Measurements from ENCODE around the gene SALL1.

Gene SALL1

GRCh38 chr16:51159865-51160264, 8.8 kb upstream of the SALL1 start:
- in situ Hi-C loops (cut with MboI; ENCODE audit: low sequenced_read_pairs, unreplicated experiment), result no loop called here
- TF ChIP-seq CTCF (IDR thresholded peaks at IDR 0.05; ENCODE audit: borderline replicate concordance, control extremely low read depth, extremely low read depth, insufficient read depth, missing control alignments), result no peak
- DNase-seq (ENCODE audit: low spot score), result no peak

GRCh38 chr16:51159296-51159695, 8.2 kb upstream of the SALL1 start:
- in situ Hi-C loops (cut with MboI; ENCODE audit: low sequenced_read_pairs, unreplicated experiment), result no loop called here
- TF ChIP-seq CTCF (IDR thresholded peaks at IDR 0.05; ENCODE audit: borderline replicate concordance, control extremely low read depth, extremely low read depth, insufficient read depth, missing control alignments), result no peak
- no peak for DNase-seq (ENCODE audit: low spot score)

GRCh38 chr16:51157698-51158097, 6.6 kb upstream of the SALL1 start:
- TF ChIP-seq CTCF (IDR thresholded peaks at IDR 0.05; ENCODE audit: borderline replicate concordance, control extremely low read depth, extremely low read depth, insufficient read depth, missing control alignments), result no peak
- in situ Hi-C loops (cut with MboI; ENCODE audit: low sequenced_read_pairs, unreplicated experiment), result no loop called here
- no peak for DNase-seq (ENCODE audit: low spot score)

GRCh38 chr16:51156807-51157200, 5.7 kb upstream of the SALL1 start:
- no peak for DNase-seq (ENCODE audit: low spot score)
- in situ Hi-C loops (cut with MboI; ENCODE audit: low sequenced_read_pairs, unreplicated experiment), result no loop called here
- TF ChIP-seq CTCF (IDR thresholded peaks at IDR 0.05; ENCODE audit: borderline replicate concordance, control extremely low read depth, extremely low read depth, insufficient read depth, missing control alignments), result no peak

- in situ Hi-C loops (cut with MboI; ENCODE audit: low sequenced_read_pairs, unreplicated experiment), result no loop called here
- TF ChIP-seq CTCF (IDR thresholded peaks at IDR 0.05; ENCODE audit: borderline replicate concordance, control extremely low read depth, extremely low read depth, insufficient read depth, missing control alignments), result no peak
- DNase-seq (ENCODE audit: low spot score), result no peak
These were observed 5.0 kb upstream of the SALL1 start for GRCh38 chr16:51155820-51156806.

GRCh38 chr16:51155199-51155607, 4.1 kb upstream of the SALL1 start:
- in situ Hi-C loops (cut with MboI; ENCODE audit: low sequenced_read_pairs, unreplicated experiment), result no loop called here
- TF ChIP-seq CTCF (IDR thresholded peaks at IDR 0.05; ENCODE audit: borderline replicate concordance, control extremely low read depth, extremely low read depth, insufficient read depth, missing control alignments), result no peak
- DNase-seq (ENCODE audit: low spot score), result no peak

Data from GM13976 (cell line).